SK-N-SH treated with all-trans-retinoic acid at 6 μM for 48 hours (cell line): ENCODE data around the gene CHSY1.

Experiments used
- CSDC2 ChIP-seq: fragments of 250-450 bp; sonication (Bioruptor Pico); IDR thresholded peaks from 2 replicates; pipeline ENCODE4 v1.5.0; 2020; ENCODE audit warnings: mild to moderate bottlenecking, moderate library complexity
- ESRRG ChIP-seq: fragments of 250-450 bp; sonication (Bioruptor Pico); IDR thresholded peaks from 2 replicates; pipeline ENCODE4 v1.6.1; 2021; ENCODE audit warnings: mild to moderate bottlenecking
- ISL1 ChIP-seq: fragments of 250-450 bp; sonication (Bioruptor Pico); IDR thresholded peaks from 2 replicates; pipeline ENCODE4 v2.1.2; 2022; ENCODE audit warnings: mild to moderate bottlenecking, moderate library complexity
- OSR1 ChIP-seq: fragments of 250-450 bp; sonication (Bioruptor Pico); IDR thresholded peaks from 2 replicates; pipeline ENCODE4 v1.8.0; 2022; ENCODE audit warnings: moderate library complexity, mild to moderate bottlenecking, inconsistent platforms
- RARB ChIP-seq: fragments of 250-450 bp; sonication (Bioruptor Pico); IDR thresholded peaks from 2 replicates; pipeline ENCODE4 v1.8.0; 2021; ENCODE audit warnings: mild to moderate bottlenecking, moderate library complexity
- ZFP3 ChIP-seq: fragments of 250-450 bp; sonication (Bioruptor Pico); IDR thresholded peaks from 2 replicates; pipeline ENCODE4 v1.5.0; 2020; ENCODE audit warnings: mild to moderate bottlenecking, moderate library complexity
- ZFP30 ChIP-seq: fragments of 450-650 bp; formaldehyde crosslinking; IDR thresholded peaks from 2 replicates; pipeline ENCODE4 v1.5.0; 2022; ENCODE audit warnings: mild to moderate bottlenecking, moderate library complexity
- ZNF565 ChIP-seq: fragments of 450-650 bp; formaldehyde crosslinking; conservative IDR thresholded peaks from 2 replicates; pipeline ENCODE4 v1.5.0; 2020; ENCODE audit warnings: low read depth, mild to moderate bottlenecking, moderate library complexity
- TF ChIP-seq, protein P1 (sequence below): fragments of 250-450 bp; sonication (Bioruptor Pico); IDR thresholded peaks from 2 replicates; pipeline ENCODE4 v1.8.0; 2021; ENCODE audit warnings: low read depth, mild to moderate bottlenecking, moderate library complexity, borderline replicate concordance
- TF ChIP-seq, protein P2 (sequence below): fragments of 250-450 bp; sonication (Bioruptor Pico); IDR thresholded peaks from 2 replicates; pipeline ENCODE4 v1.5.1; 2020; ENCODE audit warnings: low read depth, mild to moderate bottlenecking, moderate library complexity

DNA sequence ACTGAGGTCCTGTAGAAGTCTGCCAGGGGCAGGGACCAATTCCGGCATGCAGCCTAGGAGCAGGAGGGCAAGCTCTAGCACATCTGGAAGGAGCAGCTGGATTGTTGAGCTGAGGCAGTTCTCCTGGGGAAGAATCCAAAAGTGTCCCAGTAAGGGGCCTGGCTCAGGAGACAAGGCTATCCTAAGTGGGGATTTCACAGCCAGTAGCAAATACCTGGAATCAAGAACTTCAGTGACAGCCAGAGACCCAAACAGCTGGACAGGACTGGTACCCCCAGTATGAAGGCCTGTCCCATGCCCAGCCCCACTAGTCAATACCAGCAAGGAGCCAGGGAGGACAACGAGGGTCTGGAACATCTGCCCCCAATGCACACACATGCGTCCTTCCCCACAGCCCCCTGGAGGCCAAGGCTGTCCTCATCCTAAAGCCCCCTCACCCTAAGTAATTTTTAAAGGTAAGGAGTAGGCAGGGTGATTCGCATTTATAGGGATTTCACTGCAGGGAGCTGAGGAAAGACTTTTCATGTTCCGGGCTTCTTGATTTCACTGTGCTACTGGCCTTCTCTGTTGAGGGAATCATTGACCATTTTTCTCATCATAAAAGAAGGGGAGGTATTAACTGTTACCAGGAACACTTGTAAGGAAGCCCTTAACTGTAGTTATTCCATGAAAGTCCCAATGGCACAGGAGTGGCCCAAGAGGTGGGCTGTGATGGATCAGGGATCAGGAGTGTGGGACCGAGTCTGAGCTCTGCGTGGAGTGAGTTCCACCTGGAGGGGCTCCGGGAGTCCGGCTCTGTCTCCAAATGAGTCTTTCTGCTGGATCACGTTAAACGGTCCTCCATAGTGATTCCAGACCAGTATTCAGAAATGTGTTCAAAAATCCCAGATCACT lies 2.6 kb upstream of the CHSY1 start:
- TF ChIP-seq RARB (CRISPR knock-in tag) (no peak), ISL1 (CRISPR knock-in tag) (no peak), OSR1 (no peak), ZFP30 (no peak), CSDC2 (CRISPR knock-in tag) (no peak), ESRRG (CRISPR knock-in tag) (no peak), ZFP3 (CRISPR knock-in tag) (no peak), ZNF565 (CRISPR knock-in tag) (no peak)
- TF ChIP-seq, protein P1, sequence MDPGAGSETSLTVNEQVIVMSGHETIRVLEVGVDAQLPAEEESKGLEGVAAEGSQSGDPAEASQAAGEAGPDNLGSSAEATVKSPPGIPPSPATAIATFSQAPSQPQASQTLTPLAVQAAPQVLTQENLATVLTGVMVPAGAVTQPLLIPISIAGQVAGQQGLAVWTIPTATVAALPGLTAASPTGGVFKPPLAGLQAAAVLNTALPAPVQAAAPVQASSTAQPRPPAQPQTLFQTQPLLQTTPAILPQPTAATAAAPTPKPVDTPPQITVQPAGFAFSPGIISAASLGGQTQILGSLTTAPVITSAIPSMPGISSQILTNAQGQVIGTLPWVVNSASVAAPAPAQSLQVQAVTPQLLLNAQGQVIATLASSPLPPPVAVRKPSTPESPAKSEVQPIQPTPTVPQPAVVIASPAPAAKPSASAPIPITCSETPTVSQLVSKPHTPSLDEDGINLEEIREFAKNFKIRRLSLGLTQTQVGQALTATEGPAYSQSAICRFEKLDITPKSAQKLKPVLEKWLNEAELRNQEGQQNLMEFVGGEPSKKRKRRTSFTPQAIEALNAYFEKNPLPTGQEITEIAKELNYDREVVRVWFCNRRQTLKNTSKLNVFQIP (CRISPR knock-in tag), result no peak
- TF ChIP-seq, protein P2, sequence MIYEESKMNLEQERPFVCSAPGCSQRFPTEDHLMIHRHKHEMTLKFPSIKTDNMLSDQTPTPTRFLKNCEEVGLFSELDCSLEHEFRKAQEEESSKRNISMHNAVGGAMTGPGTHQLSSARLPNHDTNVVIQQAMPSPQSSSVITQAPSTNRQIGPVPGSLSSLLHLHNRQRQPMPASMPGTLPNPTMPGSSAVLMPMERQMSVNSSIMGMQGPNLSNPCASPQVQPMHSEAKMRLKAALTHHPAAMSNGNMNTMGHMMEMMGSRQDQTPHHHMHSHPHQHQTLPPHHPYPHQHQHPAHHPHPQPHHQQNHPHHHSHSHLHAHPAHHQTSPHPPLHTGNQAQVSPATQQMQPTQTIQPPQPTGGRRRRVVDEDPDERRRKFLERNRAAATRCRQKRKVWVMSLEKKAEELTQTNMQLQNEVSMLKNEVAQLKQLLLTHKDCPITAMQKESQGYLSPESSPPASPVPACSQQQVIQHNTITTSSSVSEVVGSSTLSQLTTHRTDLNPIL (CRISPR knock-in tag), result no peak
